Endothelial cell of umbilical vein (primary cell): ENCODE measurements around the gene METTL2A. TPM values are rescaled to one million over a fixed set of nuclear protein-coding genes. Genes with fewer than 3 reads are reported as not detected.
"Not testable (repeated sequence)": the region's sequence is repeated elsewhere in the genome, so short reads cannot be mapped to it uniquely, and the experiment has no call there.

Source experiments
- BruUV-seq: library from RNA; stranded (reverse); fragments of 400-500 nt; replicated peaks from 2 replicates; lab custom pipeline; 2021; lab: Mats Ljungman, UMichigan
- CTCF ChIA-PET: fragments of 300-600, 350-600 bp; sonication (Branson Sonifier 250); formaldehyde crosslinking; loops from one replicate; lab custom pipeline; 2021; ENCODE audit warnings: antibody characterized with exemption, inconsistent platforms; lab: Charles Lee
- POLR2A ChIA-PET: fragments of 300-600, 350-600 bp; sonication (Branson Sonifier 250); formaldehyde crosslinking; loops from one replicate; lab custom pipeline; 2021; ENCODE audit warnings: antibody characterized with exemption, inconsistent platforms; lab: Charles Lee
- DNase-seq: peaks from one replicate; pipeline ENCODE4 v3.0.0-alpha.2; 2011; ENCODE audit warnings: low read depth, low spot score
- FAIRE-seq: peaks from 2 replicates; lab custom pipeline; 2011; peaks lifted over from hg19 to GRCh38; lab: Jason Lieb, UNC
- H2AFZ ChIP-seq: 2 replicates; pipeline ENCODE4 v1.6.0; 2012; ENCODE audit warnings: low read depth, low read length, control low read depth, inconsistent platforms
- H3K27ac ChIP-seq: 2 replicates; pipeline ENCODE4 v1.5.1; 2011; ENCODE audit warnings: low read depth, mild to moderate bottlenecking, control low read depth, low read length, moderate library complexity; ENCODE audit not compliant: insufficient read depth
- H3K27me3 ChIP-seq, 2 experiments: 2 replicates each; pipeline versions ENCODE4 v1.6.0 to v1.6.1; 2011; ENCODE audit warnings: low read length in 2 of 2, mixed read lengths in 1 of 2; ENCODE audit not compliant: control insufficient read depth in 2 of 2, insufficient read depth in 2 of 2
- H3K36me3 ChIP-seq, 2 experiments: 2 replicates in 1 of 2; 3 replicates in 1 of 2; pipeline ENCODE4 v1.5.1; 2011; ENCODE audit warnings: low read length in 2 of 2, mild to moderate bottlenecking in 1 of 2, moderate library complexity in 1 of 2; ENCODE audit not compliant: control insufficient read depth in 2 of 2, insufficient read depth in 2 of 2; ENCODE audit errors: extremely low read depth in 1 of 2
- H3K4me1 ChIP-seq: 3 replicates; pipeline ENCODE4 v1.5.1; 2011; ENCODE audit warnings: mild to moderate bottlenecking, low read length; ENCODE audit not compliant: control insufficient read depth, insufficient read depth; ENCODE audit errors: extremely low read depth
- H3K4me2 ChIP-seq: 2 replicates; pipeline ENCODE4 v1.6.1; 2011; ENCODE audit warnings: low read length, control low read depth, mixed read lengths; ENCODE audit not compliant: insufficient read depth
- H3K4me3 ChIP-seq, 3 experiments: fragments of 200-600 bp in 1 of 3; sonication (generic), shearing (Covaris generic) in 1 of 3; replicated peaks in 1 of 3; 2 replicates each; pipeline ENCODE4 v1.5.1; 2011 to 2016; ENCODE audit warnings: control low read depth in 3 of 3, low read length in 3 of 3, mild to moderate bottlenecking in 2 of 3, inconsistent platforms in 1 of 3, low read depth in 1 of 3, moderate library complexity in 1 of 3; ENCODE audit not compliant: insufficient read depth in 1 of 3
- H3K79me2 ChIP-seq: 2 replicates; pipeline ENCODE4 v1.6.0; 2012; ENCODE audit warnings: low read length, inconsistent platforms; ENCODE audit not compliant: control insufficient read depth, insufficient read depth
- H3K9ac ChIP-seq: replicated peaks from 2 replicates; pipeline ENCODE3; 2011; ENCODE audit warnings: low read length, control low read depth; ENCODE audit not compliant: insufficient read depth; ENCODE audit errors: extremely low read depth
- H3K9me1 ChIP-seq: replicated peaks from 3 replicates; pipeline ENCODE4 v1.6.0; 2011; ENCODE audit warnings: mild to moderate bottlenecking, low read length; ENCODE audit not compliant: control insufficient read depth, insufficient read depth; ENCODE audit errors: extremely low read depth
- H3K9me3 ChIP-seq: replicated peaks from 2 replicates; pipeline ENCODE4 v1.5.1; 2012; ENCODE audit warnings: low read length, inconsistent platforms; ENCODE audit not compliant: control insufficient read depth, insufficient read depth
- H4K20me1 ChIP-seq: replicated peaks from 2 replicates; pipeline ENCODE3; 2011; ENCODE audit warnings: mild to moderate bottlenecking, low read length; ENCODE audit not compliant: control insufficient read depth, insufficient read depth; ENCODE audit errors: extremely low read depth
- FOS ChIP-seq: IDR thresholded peaks from 2 replicates; pipeline ENCODE4 v1.6.1; 2011; ENCODE audit warnings: mild to moderate bottlenecking, low read length, moderate library complexity, borderline replicate concordance; ENCODE audit not compliant: insufficient read depth
- JUN ChIP-seq: IDR thresholded peaks from 2 replicates; pipeline ENCODE4 v1.6.1; 2011; ENCODE audit warnings: borderline replicate concordance, low read depth; ENCODE audit not compliant: insufficient read length, insufficient read depth
- dilution Hi-C: fragments of 300-500 bp; cut with MboI; formaldehyde crosslinking; loops from one replicate; pipeline ENCODE4 v1.15.0; 2019; ENCODE audit warnings: low sequenced_read_pairs; ENCODE audit not compliant: extremely low pct_ligation_motif_present
- intact Hi-C: fragments of 100-400 bp; cut with micrococcal nuclease; formaldehyde crosslinking; loops from one replicate; pipeline ENCODE4 v1.10.0; 2022
- polyA plus RNA-seq, 4 experiments: library from polyadenylated mRNA; depleted of rRNA in 3 of 4; stranded (reverse) in 3 of 4; unstranded in 1 of 4; fragments of >200 nt; gene quantifications; 2 replicates each; pipeline versions ENCODE4 v1.2.1 to v1.2.3, GENCODE V29; 2011 to 2012; ENCODE audit warnings: missing spikeins in 1 of 4
- total RNA-seq: library from RNA; stranded (reverse); gene quantifications from 2 replicates; pipeline ENCODE4 v1.2.3, GENCODE V29; 2021

The METTL2A gene
- total and polyA plus RNA-seq, 2 donors (not counting 3 experiments of a cell fraction or from before 2014, with no cell fraction given), result 9.0 to 23.3 TPM

GRCh38 chr17:62465271-62465670, 41.6 kb downstream of the METTL2A start:
- CTCF ChIA-PET, H3K27me3 ChIP-seq, dilution Hi-C loops: not testable (repeated sequence)

GRCh38 chr17:62470666-62471379, 47.1 kb downstream of the METTL2A start:
- H3K9me1 ChIP-seq, H3K4me2 ChIP-seq, H3K9ac ChIP-seq, H3K36me3 ChIP-seq, H3K9me3 ChIP-seq, H3K27ac ChIP-seq, POLR2A ChIA-PET, BruUV-seq, H4K20me1 ChIP-seq, H3K27me3 ChIP-seq, H3K4me3 ChIP-seq, H3K4me1 ChIP-seq, CTCF ChIA-PET, H2AFZ ChIP-seq, dilution Hi-C loops, intact Hi-C loops, H3K79me2 ChIP-seq: not testable (repeated sequence)
- FAIRE-seq (peak; percentile 91), DNase-seq (peak; percentile 74)
- TF ChIP-seq FOS, result peak; percentile 62
- peak; percentile 35 for TF ChIP-seq JUN

More at GRCh38 chr17:62465271-62465670, 41.6 kb downstream of the METTL2A start:
- H3K79me2 ChIP-seq, FAIRE-seq, H3K9me1 ChIP-seq, H3K4me3 ChIP-seq, POLR2A ChIA-PET, BruUV-seq, DNase-seq, H3K9me3 ChIP-seq, intact Hi-C loops, H3K4me2 ChIP-seq, H3K27ac ChIP-seq, H3K9ac ChIP-seq, H3K36me3 ChIP-seq, H2AFZ ChIP-seq, H4K20me1 ChIP-seq, H3K4me1 ChIP-seq: not testable (repeated sequence)

GRCh38 chr17:62471380-62471880, 47.7 kb downstream of the METTL2A start:
- H3K27me3 ChIP-seq, H3K4me2 ChIP-seq, H3K4me3 ChIP-seq, H3K9ac ChIP-seq, H3K9me3 ChIP-seq, dilution Hi-C loops, H3K79me2 ChIP-seq, H3K27ac ChIP-seq, H4K20me1 ChIP-seq, H2AFZ ChIP-seq, H3K4me1 ChIP-seq, intact Hi-C loops, FAIRE-seq, H3K36me3 ChIP-seq, BruUV-seq, DNase-seq, H3K9me1 ChIP-seq, CTCF ChIA-PET: not testable (repeated sequence)
- POLR2A ChIA-PET, result interaction anchor here (0.6 kb wide), 1 partner anchor 339 kb away, joined by 4 read pairs; no protein-coding TSS in a partner anchor
